Measurements from ENCODE around the gene PACRG.

Gene PACRG

GRCh38 chr6:163324326-163324687 is 596.5 kb downstream of the PACRG start:
- DNase-seq, result no peak

GRCh38 chr6:163324688-163325389 is 597.1 kb downstream of the PACRG start:
- no peak for DNase-seq

- no peak for DNase-seq
Observed at GRCh38 chr6:163325390-163325784, 597.6 kb downstream of the PACRG start.

- no peak for DNase-seq
Observed at GRCh38 chr6:163327165-163327880, 599.5 kb downstream of the PACRG start.

GRCh38 chr6:163327921-163328320 is 600.1 kb downstream of the PACRG start:
- peak; percentile 60 for DNase-seq

- DNase-seq, result no peak
Observed at GRCh38 chr6:163328411-163328810, 600.6 kb downstream of the PACRG start.

GRCh38 chr6:163329991-163330390 is 602.2 kb downstream of the PACRG start:
- no peak for DNase-seq

- no peak for DNase-seq
Observed at GRCh38 chr6:163331245-163331644, 603.5 kb downstream of the PACRG start.

GRCh38 chr6:163332575-163332974 is 604.8 kb downstream of the PACRG start:
- no peak for DNase-seq

- no peak for DNase-seq
Observed at GRCh38 chr6:163333038-163333437, 605.3 kb downstream of the PACRG start.

GRCh38 chr6:163333701-163334663 is 606.2 kb downstream of the PACRG start:
- DNase-seq, result no peak

GRCh38 chr6:163335056-163335455 is 607.3 kb downstream of the PACRG start:
- DNase-seq, result no peak

GRCh38 chr6:163335671-163336545 is 608.1 kb downstream of the PACRG start:
- DNase-seq, result no peak

GRCh38 chr6:163336961-163337360 is 609.2 kb downstream of the PACRG start:
- no peak for DNase-seq

GRCh38 chr6:163337958-163338357 is 610.2 kb downstream of the PACRG start:
- DNase-seq, result no peak

GRCh38 chr6:163338671-163339405 is 611.1 kb downstream of the PACRG start:
- DNase-seq, result peak; percentile 49

GRCh38 chr6:163339466-163339865 is 611.7 kb downstream of the PACRG start:
- peak; percentile 69 for DNase-seq

- no peak for DNase-seq
Observed at GRCh38 chr6:163340201-163340887, 612.6 kb downstream of the PACRG start.

- no peak for DNase-seq
Observed at GRCh38 chr6:163341224-163342061, 613.7 kb downstream of the PACRG start.
